C4-2B (cell line): ENCODE data around the gene SETDB1.
"Not testable (repeated sequence)": the region's sequence is repeated elsewhere in the genome, so short reads cannot be mapped to it uniquely, and the experiment has no call there.

Source experiments
- ZFX ChIP-seq: fragments of 450-650 bp; IDR thresholded peaks from 2 replicates; pipeline ENCODE4 v1.6.1; 2017
- TF ChIP-seq, protein P1 (sequence below): fragments of 450-650 bp; conservative IDR thresholded peaks from 2 replicates; pipeline ENCODE4 v1.5.1; 2017; ENCODE audit warnings: mild to moderate bottlenecking

GRCh38 chr1:150883121-150883520 is 43.0 kb upstream of the SETDB1 start:
- TF ChIP-seq, protein P1, sequence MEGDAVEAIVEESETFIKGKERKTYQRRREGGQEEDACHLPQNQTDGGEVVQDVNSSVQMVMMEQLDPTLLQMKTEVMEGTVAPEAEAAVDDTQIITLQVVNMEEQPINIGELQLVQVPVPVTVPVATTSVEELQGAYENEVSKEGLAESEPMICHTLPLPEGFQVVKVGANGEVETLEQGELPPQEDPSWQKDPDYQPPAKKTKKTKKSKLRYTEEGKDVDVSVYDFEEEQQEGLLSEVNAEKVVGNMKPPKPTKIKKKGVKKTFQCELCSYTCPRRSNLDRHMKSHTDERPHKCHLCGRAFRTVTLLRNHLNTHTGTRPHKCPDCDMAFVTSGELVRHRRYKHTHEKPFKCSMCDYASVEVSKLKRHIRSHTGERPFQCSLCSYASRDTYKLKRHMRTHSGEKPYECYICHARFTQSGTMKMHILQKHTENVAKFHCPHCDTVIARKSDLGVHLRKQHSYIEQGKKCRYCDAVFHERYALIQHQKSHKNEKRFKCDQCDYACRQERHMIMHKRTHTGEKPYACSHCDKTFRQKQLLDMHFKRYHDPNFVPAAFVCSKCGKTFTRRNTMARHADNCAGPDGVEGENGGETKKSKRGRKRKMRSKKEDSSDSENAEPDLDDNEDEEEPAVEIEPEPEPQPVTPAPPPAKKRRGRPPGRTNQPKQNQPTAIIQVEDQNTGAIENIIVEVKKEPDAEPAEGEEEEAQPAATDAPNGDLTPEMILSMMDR, result not testable (repeated sequence)
- TF ChIP-seq ZFX, result not testable (repeated sequence)
